ENCODE results near the gene FAM180A. TPM values are rescaled to one million over a fixed set of nuclear protein-coding genes. Genes with fewer than 3 reads are reported as not detected.

Gene FAM180A
- total and polyA plus RNA-seq, 9 of the 15 experiments (the other 6 are each of a cell fraction or from before 2014, with no cell fraction given) = not detected

GRCh38 chr7:135793841-135794240 is 45.2 kb upstream of the FAM180A start:
- in situ Hi-C loops (cut with MboI) = no loop called here
- FAIRE-seq = no peak
- WGBS (ENCODE audit: insufficient coverage, low coverage, missing lambda C conversion rate) = 0% methylated on average over 2 of the region's 2 CpGs

GRCh38 chr7:135792866-135793265 is 44.3 kb upstream of the FAM180A start:
- H3K4me2 ChIP-seq (ENCODE audit: insufficient read depth, low read length) = no peak overlapping the region
- TF ChIP-seq CBX1 (IDR thresholded peaks at IDR 0.05; ENCODE audit: low read depth) (no peak), MAX (CRISPR knock-in tag; IDR thresholded peaks at IDR 0.05) (0 out of 2 replicates have a peak, but pooled peaks have one; percentile 28), MYC (IDR thresholded peaks at IDR 0.05; ENCODE audit: low read depth, low read length) (no peak), MYC (CRISPR knock-in tag; IDR thresholded peaks at IDR 0.05; ENCODE audit: borderline replicate concordance, low read depth) (no peak), CREB1 (IDR thresholded peaks at IDR 0.05) (no peak), CREB1 (CRISPR knock-in tag; IDR thresholded peaks at IDR 0.05) (no peak), HIVEP1 (CRISPR knock-in tag; IDR thresholded peaks at IDR 0.05) (no peak), ZNF699 (CRISPR knock-in tag; IDR thresholded peaks at IDR 0.05; ENCODE audit: insufficient replicate concordance) (no peak), TCF15 (CRISPR knock-in tag; IDR thresholded peaks at IDR 0.05) (no peak), TBP (optimal IDR thresholded peaks at IDR 0.05; ENCODE audit: low read depth, low read length) (no peak), BHLHE40 (IDR thresholded peaks at IDR 0.05; ENCODE audit: low read length) (0 out of 2 replicates have a peak, but pooled peaks have one; percentile 34)
- intact Hi-C loops (cut with micrococcal nuclease) (no loop called here), in situ Hi-C loops (cut with MboI) (no loop called here)
- no peak overlapping the region for H3K27ac ChIP-seq (ENCODE audit: extremely low read depth, low read depth, low read length)
- under 1% methylated on average over 9 of the region's 9 CpGs for WGBS (ENCODE audit: insufficient coverage, low coverage, missing lambda C conversion rate)
- no peaks in the 10 kb centered on the region for H3K4me1 ChIP-seq (replicated peaks in 1 of 2; ENCODE audit: control insufficient read depth in 2 of 2, insufficient read depth in 2 of 2, low read length in 2 of 2)
- CTCF ChIA-PET (ENCODE audit: low intra/inter-chr PET ratio) = no interaction called here
- no peaks in the 10 kb centered on the region for H3K9me3 ChIP-seq (replicated peaks; ENCODE audit: control insufficient read depth, insufficient read depth, low read depth, low read length)
- no peaks in the 10 kb centered on the region for H3K9me1 ChIP-seq (ENCODE audit: control insufficient read depth, insufficient read depth, low read length)
- FAIRE-seq = no peak
- no peak overlapping the region for H2AFZ ChIP-seq (ENCODE audit: low read depth, low read length)
- no peak for ATAC-seq
- no peak for DNase-seq (ENCODE audit: extremely low read depth in 1 of 4, low spot score in 3 of 4)
- no TSS peak for BruUV-seq (replicated peaks)
- no peak overlapping the region for H3K4me3 ChIP-seq
- POLR2A ChIA-PET = interaction anchor here (1.5 kb wide), 1 partner anchor 9 kb away, joined by 5 read pairs; no protein-coding TSS in a partner anchor
- H3K36me3 ChIP-seq (ENCODE audit: control insufficient read depth, insufficient read depth, low read length) = no peaks in the 10 kb centered on the region
- H3K79me2 ChIP-seq (ENCODE audit: control insufficient read depth, insufficient read depth, low read length) = no peaks in the 10 kb centered on the region
- H4K20me1 ChIP-seq (replicated peaks; ENCODE audit: control insufficient read depth, insufficient read depth, low read length) = no peaks in the 10 kb centered on the region
- H3K27me3 ChIP-seq (ENCODE audit: control insufficient read depth in 2 of 2, insufficient read depth in 2 of 2, low read length in 2 of 2) = peaks cover 24 to 47% of the 10 kb centered on the region in 2 experiments; a peak in 4 of 5 replicates
- no peak overlapping the region for H3K9ac ChIP-seq (ENCODE audit: insufficient read depth in 1 of 2, low read depth in 2 of 2, low read length in 2 of 2)

More at GRCh38 chr7:135793841-135794240, 45.2 kb upstream of the FAM180A start:
- no peaks in the 10 kb centered on the region for H3K9me3 ChIP-seq (replicated peaks; ENCODE audit: control insufficient read depth, insufficient read depth, low read depth, low read length)
- H3K36me3 ChIP-seq (ENCODE audit: control insufficient read depth, insufficient read depth, low read length) = no peaks in the 10 kb centered on the region
- no peaks in the 10 kb centered on the region for H3K79me2 ChIP-seq (ENCODE audit: control insufficient read depth, insufficient read depth, low read length)
- H3K27ac ChIP-seq (ENCODE audit: extremely low read depth, low read depth, low read length) = no peak overlapping the region
- TF ChIP-seq NUFIP1 (IDR thresholded peaks at IDR 0.05; ENCODE audit: partially characterized antibody) (no peak), MYBL2 (IDR thresholded peaks at IDR 0.05; ENCODE audit: low read depth) (no peak), MYBL2 (CRISPR knock-in tag; IDR thresholded peaks at IDR 0.05; ENCODE audit: borderline replicate concordance) (no peak), USF2 (CRISPR knock-in tag; IDR thresholded peaks at IDR 0.05) (peak; percentile 38; the same call in 1 of the 2 replicates)
- CTCF ChIA-PET (ENCODE audit: low intra/inter-chr PET ratio) = interaction anchor here (0.7 kb wide), 1 partner anchor 38 kb away, joined by 3 read pairs; no protein-coding TSS in a partner anchor
- POLR2A ChIA-PET = interaction anchor here (0.7 to 1.5 kb wide), 3 partner anchors 10 to 519 kb away, joined by 3 to 5 read pairs (median 3); no protein-coding TSS in a partner anchor
- H3K4me3 ChIP-seq = no peak overlapping the region
- H3K27me3 ChIP-seq (ENCODE audit: control insufficient read depth in 2 of 2, insufficient read depth in 2 of 2, low read length in 2 of 2) = peaks cover 26 to 51% of the 10 kb centered on the region in 2 experiments; a peak in 4 of 5 replicates
- no peaks in the 10 kb centered on the region for H3K9me1 ChIP-seq (ENCODE audit: control insufficient read depth, insufficient read depth, low read length)
- no peak overlapping the region for H3K4me2 ChIP-seq (ENCODE audit: insufficient read depth, low read length)
- no peaks in the 10 kb centered on the region for H4K20me1 ChIP-seq (replicated peaks; ENCODE audit: control insufficient read depth, insufficient read depth, low read length)
- intact Hi-C loops (cut with micrococcal nuclease) = no loop called here
- DNase-seq (ENCODE audit: extremely low read depth in 1 of 4, low spot score in 3 of 4) (no peak), ATAC-seq (no peak)
- no peak overlapping the region for H2AFZ ChIP-seq (ENCODE audit: low read depth, low read length)
- H3K4me1 ChIP-seq (replicated peaks in 1 of 2; ENCODE audit: control insufficient read depth in 2 of 2, insufficient read depth in 2 of 2, low read length in 2 of 2) = no peaks in the 10 kb centered on the region
- no peak overlapping the region for H3K9ac ChIP-seq (ENCODE audit: insufficient read depth in 1 of 2, low read depth in 2 of 2, low read length in 2 of 2)
- no TSS peak for BruUV-seq (replicated peaks)

All from K562 (cell line).